GM23338 (cell line): ENCODE results near the gene HMOX2. TPM values are rescaled to one million over a fixed set of nuclear protein-coding genes. Genes with fewer than 3 reads are reported as not detected.
A peak's percentile ranks its signal among the peaks of the same experiment; 100 is the strongest.

ENCODE experiments used
- ATAC-seq: fragments of 200-7000 bp; cut with Tn5 transposase; 3 replicates; pipeline ENCODE4 v1.9.1; 2020
- DNase-seq: peaks from one replicate; pipeline ENCODE4 v3.0.0-alpha.2; 2015; ENCODE audit warnings: low spot score
- H2AFZ ChIP-seq: fragments of 200-600 bp; sonication (generic); 2 replicates; pipeline ENCODE4 v1.8.0; 2016; ENCODE audit warnings: antibody characterized with exemption, mild to moderate bottlenecking, moderate library complexity
- H3F3A ChIP-seq: fragments of 200-600 bp; sonication (generic); replicated peaks from 2 replicates; pipeline ENCODE4 v1.8.0; 2017; ENCODE audit warnings: antibody characterized with exemption, mixed run types, low read depth
- H3K27ac ChIP-seq: fragments of 200-600 bp; sonication (generic); 2 replicates; pipeline ENCODE4 v1.6.1; 2016; ENCODE audit warnings: low read depth
- H3K27me3 ChIP-seq: fragments of 200-600 bp; sonication (generic); 2 replicates; pipeline ENCODE4 v1.8.0; 2016; ENCODE audit warnings: mild to moderate bottlenecking, mixed run types, moderate library complexity; ENCODE audit not compliant: insufficient read depth
- H3K36me3 ChIP-seq: fragments of 200-600 bp; sonication (generic); 2 replicates; pipeline ENCODE4 v1.8.0; 2016; ENCODE audit warnings: mild to moderate bottlenecking; ENCODE audit not compliant: insufficient read depth
- H3K4me1 ChIP-seq: fragments of 200-600 bp; sonication (generic); 2 replicates; pipeline ENCODE4 v1.8.0; 2016; ENCODE audit warnings: mild to moderate bottlenecking, moderate library complexity; ENCODE audit not compliant: insufficient read depth
- H3K4me2 ChIP-seq: fragments of 200-600 bp; sonication (generic); 2 replicates; pipeline ENCODE4 v1.7.1; 2017; ENCODE audit warnings: mixed run types
- H3K4me3 ChIP-seq: fragments of 200-600 bp; sonication (generic); 2 replicates; pipeline ENCODE4 v1.6.1; 2016; ENCODE audit warnings: mixed run types
- H3K79me2 ChIP-seq: fragments of 200-600 bp; sonication (generic); replicated peaks from 2 replicates; pipeline ENCODE4 v1.8.0; 2017; ENCODE audit warnings: mild to moderate bottlenecking; ENCODE audit not compliant: insufficient read depth
- H3K9me2 ChIP-seq: fragments of 200-600 bp; sonication (generic); 2 replicates; pipeline ENCODE4 v1.8.0; 2017; ENCODE audit not compliant: insufficient read depth
- H4K20me1 ChIP-seq: fragments of 200-600 bp; sonication (generic); replicated peaks from 2 replicates; pipeline ENCODE4 v1.8.0; 2017; ENCODE audit warnings: mild to moderate bottlenecking; ENCODE audit not compliant: insufficient read depth
- H3K27ac Mint-ChIP-seq: 2 replicates; pipeline ENCODE4 v1.8.0; 2020; ENCODE audit warnings: inconsistent platforms, mild to moderate bottlenecking, moderate library complexity, mixed read lengths
- H3K27me3 Mint-ChIP-seq: 3 replicates; pipeline ENCODE4 v1.8.0; 2022; ENCODE audit warnings: low read depth, mild to moderate bottlenecking, moderate library complexity, mixed read lengths, inconsistent platforms; ENCODE audit not compliant: insufficient read depth, poor library complexity
- H3K36me3 Mint-ChIP-seq: 3 replicates; pipeline ENCODE4 v1.8.0; 2021; ENCODE audit warnings: low read depth, mild to moderate bottlenecking, inconsistent platforms, moderate library complexity, mixed read lengths
- H3K4me1 Mint-ChIP-seq: 3 replicates; pipeline ENCODE4 v1.8.0; 2020; ENCODE audit warnings: mild to moderate bottlenecking, inconsistent platforms, mixed read lengths
- H3K4me3 Mint-ChIP-seq: 3 replicates; pipeline ENCODE4 v1.8.0; 2021; ENCODE audit warnings: moderate library complexity, mild to moderate bottlenecking, inconsistent platforms, mixed read lengths
- H3K9me3 Mint-ChIP-seq: 3 replicates; pipeline ENCODE4 v1.8.0; 2020; ENCODE audit warnings: moderate library complexity, mild to moderate bottlenecking, inconsistent platforms, mixed read lengths
- EZH2 ChIP-seq: fragments of 200-600 bp; sonication (generic); IDR thresholded peaks from one replicate; pipeline ENCODE4 v1.8.0; 2017; ENCODE audit warnings: antibody characterized with exemption, mild to moderate bottlenecking, low read depth; ENCODE audit not compliant: unreplicated experiment
- EZH2phosphoT487 ChIP-seq: fragments of 200-600 bp; sonication (generic); IDR thresholded peaks from one replicate; pipeline ENCODE4 v1.8.1; 2018; ENCODE audit warnings: antibody characterized with exemption; ENCODE audit not compliant: unreplicated experiment
- POLR2AphosphoS5 ChIP-seq: IDR thresholded peaks from 2 replicates; pipeline ENCODE4 v1.6.1; 2016; ENCODE audit warnings: antibody characterized with exemption, low read depth
- STAT1 ChIP-seq: IDR thresholded peaks from one replicate; pipeline ENCODE4 v1.6.1; 2016; ENCODE audit warnings: antibody characterized with exemption; ENCODE audit not compliant: unreplicated experiment
- polyA plus RNA-seq: library from polyadenylated mRNA; unstranded; fragments of >200 nt; fragmentation: Nextera tagmentation; extraction: Ambion mirVana; gene quantifications from 2 replicates; pipeline ENCODE4 v1.2.1, GENCODE V29; 2016
- total RNA-seq: library from RNA; depleted of rRNA; stranded (reverse); fragments of >200 nt; shearing (Covaris generic); gene quantifications from 2 replicates; pipeline ENCODE4 v1.2.3, GENCODE V29; 2014
- TF ChIP-seq, protein P1 (sequence below): IDR thresholded peaks from one replicate; pipeline ENCODE4 v1.6.1; 2018; ENCODE audit warnings: antibody characterized with exemption; ENCODE audit not compliant: unreplicated experiment
- TF ChIP-seq, protein P2 (sequence below), 2 experiments: fragments of 200-600 bp in 1 of 2; sonication (generic) in 1 of 2; conservative IDR thresholded peaks; 2 replicates each; pipeline versions ENCODE4 v1.5.1 to v1.6.1; 2016 to 2017; ENCODE audit warnings: antibody characterized with exemption in 2 of 2, low read depth in 2 of 2, mild to moderate bottlenecking in 2 of 2, moderate library complexity in 1 of 2
- TF ChIP-seq, protein P3 (sequence below): fragments of 250-450 bp; sonication (Bioruptor Pico); IDR thresholded peaks from 2 replicates; pipeline ENCODE4 v1.5.0; 2020; ENCODE audit warnings: mild to moderate bottlenecking, moderate library complexity

The HMOX2 gene
- total and polyA plus RNA-seq, 2 experiments from 2014 or later = 33.0 to 38.1 TPM

DNA sequence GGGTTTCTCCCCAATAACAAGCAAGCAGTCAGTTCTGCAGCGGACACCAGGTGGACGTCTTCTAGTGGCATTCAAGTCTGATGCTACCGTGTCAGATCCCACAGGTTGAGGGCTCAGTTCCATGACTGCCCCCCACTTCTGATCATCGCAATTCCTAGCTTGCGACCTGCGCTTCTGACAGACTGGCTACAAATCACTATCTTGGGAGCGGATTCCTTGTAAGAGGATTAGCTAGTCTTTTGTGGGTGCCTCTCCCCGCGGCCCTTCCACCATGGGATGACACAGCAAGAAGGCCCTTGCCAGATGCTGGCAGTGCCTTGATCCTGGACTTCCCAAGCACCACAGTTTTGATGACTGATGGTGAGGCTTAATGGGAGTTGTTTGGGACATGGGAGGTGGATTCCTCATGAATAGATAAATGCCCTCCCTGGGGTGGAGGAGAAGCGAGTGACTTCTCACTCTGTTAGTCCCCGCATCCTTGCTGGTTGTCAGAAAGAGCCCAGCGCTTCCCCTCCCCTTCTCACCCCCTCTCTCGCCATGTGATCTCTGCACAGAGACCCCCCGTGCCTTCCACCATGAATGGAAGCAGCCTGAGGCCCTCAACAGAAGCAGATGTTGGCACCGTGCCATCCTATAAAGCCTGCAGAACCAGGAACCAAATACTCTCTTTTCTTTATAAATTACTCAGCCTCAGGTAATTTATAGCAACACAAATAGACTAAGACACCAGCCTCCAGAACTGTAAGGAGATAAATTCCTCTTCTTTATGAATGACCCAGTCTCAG is 43.3 kb downstream of the HMOX2 start:
- H3K9me3 Mint-ChIP-seq = no peaks in the 10 kb centered on the region
- H4K20me1 ChIP-seq = peaks cover 19% of the 10 kb centered on the region
- peaks cover 44% of the 10 kb centered on the region for H3K4me1 ChIP-seq
- H3K36me3 Mint-ChIP-seq = peaks cover 11% of the 10 kb centered on the region; the same call in 2 of the 3 replicates
- no peak overlapping the region for H3K4me2 ChIP-seq
- H3K4me3 ChIP-seq = no peak overlapping the region
- DNase-seq (no peak), ATAC-seq (no peak)
- no peaks in the 10 kb centered on the region for H3K9me2 ChIP-seq
- no peak overlapping the region for H3K4me3 Mint-ChIP-seq
- 0 out of 2 replicates have a peak overlapping the region, but pooled peaks have one; percentile 55 for H3K27ac ChIP-seq
- peak overlapping the region; percentile 53 for H3K27ac Mint-ChIP-seq
- no peaks in the 10 kb centered on the region for H3K27me3 ChIP-seq
- H3K27me3 Mint-ChIP-seq = peaks cover 4% of the 10 kb centered on the region
- H3K4me1 Mint-ChIP-seq = peaks cover 64% of the 10 kb centered on the region
- H3K79me2 ChIP-seq = peaks cover 42% of the 10 kb centered on the region
- no peak overlapping the region for H2AFZ ChIP-seq
- TF ChIP-seq STAT1 (no peak), POLR2AphosphoS5 (no peak), EZH2phosphoT487 (no peak), EZH2 (no peak)
- TF ChIP-seq, protein P1, sequence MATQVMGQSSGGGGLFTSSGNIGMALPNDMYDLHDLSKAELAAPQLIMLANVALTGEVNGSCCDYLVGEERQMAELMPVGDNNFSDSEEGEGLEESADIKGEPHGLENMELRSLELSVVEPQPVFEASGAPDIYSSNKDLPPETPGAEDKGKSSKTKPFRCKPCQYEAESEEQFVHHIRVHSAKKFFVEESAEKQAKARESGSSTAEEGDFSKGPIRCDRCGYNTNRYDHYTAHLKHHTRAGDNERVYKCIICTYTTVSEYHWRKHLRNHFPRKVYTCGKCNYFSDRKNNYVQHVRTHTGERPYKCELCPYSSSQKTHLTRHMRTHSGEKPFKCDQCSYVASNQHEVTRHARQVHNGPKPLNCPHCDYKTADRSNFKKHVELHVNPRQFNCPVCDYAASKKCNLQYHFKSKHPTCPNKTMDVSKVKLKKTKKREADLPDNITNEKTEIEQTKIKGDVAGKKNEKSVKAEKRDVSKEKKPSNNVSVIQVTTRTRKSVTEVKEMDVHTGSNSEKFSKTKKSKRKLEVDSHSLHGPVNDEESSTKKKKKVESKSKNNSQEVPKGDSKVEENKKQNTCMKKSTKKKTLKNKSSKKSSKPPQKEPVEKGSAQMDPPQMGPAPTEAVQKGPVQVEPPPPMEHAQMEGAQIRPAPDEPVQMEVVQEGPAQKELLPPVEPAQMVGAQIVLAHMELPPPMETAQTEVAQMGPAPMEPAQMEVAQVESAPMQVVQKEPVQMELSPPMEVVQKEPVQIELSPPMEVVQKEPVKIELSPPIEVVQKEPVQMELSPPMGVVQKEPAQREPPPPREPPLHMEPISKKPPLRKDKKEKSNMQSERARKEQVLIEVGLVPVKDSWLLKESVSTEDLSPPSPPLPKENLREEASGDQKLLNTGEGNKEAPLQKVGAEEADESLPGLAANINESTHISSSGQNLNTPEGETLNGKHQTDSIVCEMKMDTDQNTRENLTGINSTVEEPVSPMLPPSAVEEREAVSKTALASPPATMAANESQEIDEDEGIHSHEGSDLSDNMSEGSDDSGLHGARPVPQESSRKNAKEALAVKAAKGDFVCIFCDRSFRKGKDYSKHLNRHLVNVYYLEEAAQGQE = no peak
- TF ChIP-seq, protein P2, sequence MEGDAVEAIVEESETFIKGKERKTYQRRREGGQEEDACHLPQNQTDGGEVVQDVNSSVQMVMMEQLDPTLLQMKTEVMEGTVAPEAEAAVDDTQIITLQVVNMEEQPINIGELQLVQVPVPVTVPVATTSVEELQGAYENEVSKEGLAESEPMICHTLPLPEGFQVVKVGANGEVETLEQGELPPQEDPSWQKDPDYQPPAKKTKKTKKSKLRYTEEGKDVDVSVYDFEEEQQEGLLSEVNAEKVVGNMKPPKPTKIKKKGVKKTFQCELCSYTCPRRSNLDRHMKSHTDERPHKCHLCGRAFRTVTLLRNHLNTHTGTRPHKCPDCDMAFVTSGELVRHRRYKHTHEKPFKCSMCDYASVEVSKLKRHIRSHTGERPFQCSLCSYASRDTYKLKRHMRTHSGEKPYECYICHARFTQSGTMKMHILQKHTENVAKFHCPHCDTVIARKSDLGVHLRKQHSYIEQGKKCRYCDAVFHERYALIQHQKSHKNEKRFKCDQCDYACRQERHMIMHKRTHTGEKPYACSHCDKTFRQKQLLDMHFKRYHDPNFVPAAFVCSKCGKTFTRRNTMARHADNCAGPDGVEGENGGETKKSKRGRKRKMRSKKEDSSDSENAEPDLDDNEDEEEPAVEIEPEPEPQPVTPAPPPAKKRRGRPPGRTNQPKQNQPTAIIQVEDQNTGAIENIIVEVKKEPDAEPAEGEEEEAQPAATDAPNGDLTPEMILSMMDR (conservative IDR thresholded peaks at IDR 0.05; ENCODE audit: low read depth in 2 of 2) = no peak
- TF ChIP-seq, protein P3, sequence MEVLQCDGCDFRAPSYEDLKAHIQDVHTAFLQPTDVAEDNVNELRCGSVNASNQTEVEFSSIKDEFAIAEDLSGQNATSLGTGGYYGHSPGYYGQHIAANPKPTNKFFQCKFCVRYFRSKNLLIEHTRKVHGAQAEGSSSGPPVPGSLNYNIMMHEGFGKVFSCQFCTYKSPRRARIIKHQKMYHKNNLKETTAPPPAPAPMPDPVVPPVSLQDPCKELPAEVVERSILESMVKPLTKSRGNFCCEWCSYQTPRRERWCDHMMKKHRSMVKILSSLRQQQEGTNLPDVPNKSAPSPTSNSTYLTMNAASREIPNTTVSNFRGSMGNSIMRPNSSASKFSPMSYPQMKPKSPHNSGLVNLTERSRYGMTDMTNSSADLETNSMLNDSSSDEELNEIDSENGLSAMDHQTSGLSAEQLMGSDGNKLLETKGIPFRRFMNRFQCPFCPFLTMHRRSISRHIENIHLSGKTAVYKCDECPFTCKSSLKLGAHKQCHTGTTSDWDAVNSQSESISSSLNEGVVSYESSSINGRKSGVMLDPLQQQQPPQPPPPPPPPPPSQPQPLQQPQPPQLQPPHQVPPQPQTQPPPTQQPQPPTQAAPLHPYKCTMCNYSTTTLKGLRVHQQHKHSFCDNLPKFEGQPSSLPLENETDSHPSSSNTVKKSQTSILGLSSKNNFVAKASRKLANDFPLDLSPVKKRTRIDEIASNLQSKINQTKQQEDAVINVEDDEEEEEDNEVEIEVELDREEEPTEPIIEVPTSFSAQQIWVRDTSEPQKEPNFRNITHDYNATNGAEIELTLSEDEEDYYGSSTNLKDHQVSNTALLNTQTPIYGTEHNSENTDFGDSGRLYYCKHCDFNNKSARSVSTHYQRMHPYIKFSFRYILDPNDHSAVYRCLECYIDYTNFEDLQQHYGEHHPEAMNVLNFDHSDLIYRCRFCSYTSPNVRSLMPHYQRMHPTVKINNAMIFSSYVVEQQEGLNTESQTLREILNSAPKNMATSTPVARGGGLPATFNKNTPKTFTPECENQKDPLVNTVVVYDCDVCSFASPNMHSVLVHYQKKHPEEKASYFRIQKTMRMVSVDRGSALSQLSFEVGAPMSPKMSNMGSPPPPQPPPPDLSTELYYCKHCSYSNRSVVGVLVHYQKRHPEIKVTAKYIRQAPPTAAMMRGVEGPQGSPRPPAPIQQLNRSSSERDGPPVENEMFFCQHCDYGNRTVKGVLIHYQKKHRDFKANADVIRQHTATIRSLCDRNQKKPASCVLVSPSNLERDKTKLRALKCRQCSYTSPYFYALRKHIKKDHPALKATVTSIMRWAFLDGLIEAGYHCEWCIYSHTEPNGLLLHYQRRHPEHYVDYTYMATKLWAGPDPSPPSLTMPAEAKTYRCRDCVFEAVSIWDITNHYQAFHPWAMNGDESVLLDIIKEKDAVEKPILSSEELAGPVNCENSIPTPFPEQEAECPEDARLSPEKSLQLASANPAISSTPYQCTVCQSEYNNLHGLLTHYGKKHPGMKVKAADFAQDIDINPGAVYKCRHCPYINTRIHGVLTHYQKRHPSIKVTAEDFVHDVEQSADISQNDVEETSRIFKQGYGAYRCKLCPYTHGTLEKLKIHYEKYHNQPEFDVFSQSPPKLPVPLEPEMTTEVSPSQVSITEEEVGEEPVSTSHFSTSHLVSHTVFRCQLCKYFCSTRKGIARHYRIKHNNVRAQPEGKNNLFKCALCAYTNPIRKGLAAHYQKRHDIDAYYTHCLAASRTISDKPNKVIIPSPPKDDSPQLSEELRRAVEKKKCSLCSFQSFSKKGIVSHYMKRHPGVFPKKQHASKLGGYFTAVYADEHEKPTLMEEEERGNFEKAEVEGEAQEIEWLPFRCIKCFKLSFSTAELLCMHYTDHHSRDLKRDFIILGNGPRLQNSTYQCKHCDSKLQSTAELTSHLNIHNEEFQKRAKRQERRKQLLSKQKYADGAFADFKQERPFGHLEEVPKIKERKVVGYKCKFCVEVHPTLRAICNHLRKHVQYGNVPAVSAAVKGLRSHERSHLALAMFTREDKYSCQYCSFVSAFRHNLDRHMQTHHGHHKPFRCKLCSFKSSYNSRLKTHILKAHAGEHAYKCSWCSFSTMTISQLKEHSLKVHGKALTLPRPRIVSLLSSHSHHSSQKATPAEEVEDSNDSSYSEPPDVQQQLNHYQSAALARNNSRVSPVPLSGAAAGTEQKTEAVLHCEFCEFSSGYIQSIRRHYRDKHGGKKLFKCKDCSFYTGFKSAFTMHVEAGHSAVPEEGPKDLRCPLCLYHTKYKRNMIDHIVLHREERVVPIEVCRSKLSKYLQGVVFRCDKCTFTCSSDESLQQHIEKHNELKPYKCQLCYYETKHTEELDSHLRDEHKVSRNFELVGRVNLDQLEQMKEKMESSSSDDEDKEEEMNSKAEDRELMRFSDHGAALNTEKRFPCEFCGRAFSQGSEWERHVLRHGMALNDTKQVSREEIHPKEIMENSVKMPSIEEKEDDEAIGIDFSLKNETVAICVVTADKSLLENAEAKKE (CRISPR knock-in tag) = no peak
- H3F3A ChIP-seq = peaks cover 8% of the 10 kb centered on the region; the same call in 1 of the 2 replicates
- no peaks in the 10 kb centered on the region for H3K36me3 ChIP-seq
